Cardiac fibroblast (primary cell): ENCODE measurements around the gene RNF10.

Experiments
- DNase-seq, 2 donors: peaks; one replicate each; pipeline versions ENCODE4 v3.0.0 to v3.0.0-alpha.2; 2010; ENCODE audit warnings: low read depth in 2 of 2
- H3K4me3 ChIP-seq, 2 donors: replicated peaks in 1 of 2; 1 replicate in 1 of 2; 2 replicates in 1 of 2; pipeline ENCODE4 v1.5.1; 2011; ENCODE audit warnings: low read depth in 2 of 2, low read length in 2 of 2, mild to moderate bottlenecking in 2 of 2, moderate library complexity in 1 of 2
- CTCF ChIP-seq: IDR thresholded peaks from one replicate; pipeline ENCODE4 v1.5.1; 2011; ENCODE audit warnings: low read depth, mild to moderate bottlenecking, low read length, inconsistent platforms

The RNF10 gene

DNA sequence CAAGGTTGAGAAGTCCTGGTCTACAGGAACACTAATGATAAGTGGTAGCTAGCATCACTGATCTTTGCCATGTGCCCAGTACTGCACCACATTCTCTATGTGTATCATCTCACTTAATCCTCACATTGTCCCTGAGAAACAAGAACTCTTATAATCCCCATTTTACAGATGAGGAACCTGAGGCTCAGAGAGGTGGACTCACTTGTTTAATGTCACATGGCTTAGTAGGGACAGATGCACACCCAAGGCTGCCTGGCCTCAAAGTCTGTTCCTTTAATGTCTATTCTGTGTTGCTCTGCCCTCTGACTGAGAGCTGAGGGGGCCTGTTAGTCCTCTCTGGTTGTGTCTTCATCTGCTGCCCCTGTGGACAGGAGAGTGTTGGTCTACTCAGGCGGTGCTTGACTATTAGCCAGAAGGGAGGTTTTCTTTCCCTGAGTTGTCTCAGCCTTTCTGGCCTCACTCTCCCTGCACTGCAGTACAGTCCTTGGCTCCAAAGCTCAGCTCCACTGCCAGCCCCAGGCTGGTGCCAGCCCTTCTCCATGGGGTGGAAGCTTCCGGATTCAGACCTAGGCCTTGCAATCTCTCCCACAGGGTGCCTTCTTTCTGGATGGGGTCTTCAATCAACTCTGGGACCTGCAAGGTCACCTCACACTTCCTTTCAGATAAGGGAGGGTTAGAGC lies 43.2 kb upstream of the RNF10 start:
- no peak for DNase-seq
- TF ChIP-seq CTCF = no peak
- H3K4me3 ChIP-seq = no peak overlapping the region

DNA sequence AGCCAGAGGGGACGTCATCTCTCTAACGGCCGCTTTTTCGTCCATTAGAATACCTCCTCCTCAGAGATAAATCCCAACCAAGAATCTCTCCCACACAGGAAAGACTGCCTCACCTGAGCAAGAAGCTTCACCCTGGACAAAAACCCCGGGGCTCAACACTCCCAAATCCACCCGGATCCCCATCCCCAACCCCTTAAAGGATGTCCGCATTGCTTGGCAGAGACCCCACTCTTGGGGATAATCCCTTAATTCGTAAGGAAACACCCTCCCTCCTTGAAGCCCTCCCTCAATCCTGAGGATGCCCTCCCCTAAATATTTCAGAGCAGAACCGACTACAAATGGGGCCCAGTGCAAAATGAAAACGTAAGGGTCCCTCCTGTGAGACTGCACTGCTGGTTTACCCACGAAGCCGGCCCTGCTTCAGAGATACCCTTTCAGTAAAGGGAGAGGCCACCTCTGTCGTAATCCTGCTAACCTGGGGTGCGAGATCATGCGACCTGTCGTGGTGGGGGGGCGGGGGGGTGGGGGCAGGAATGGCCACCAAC lies 38.9 kb upstream of the RNF10 start:
- no peak for TF ChIP-seq CTCF
- DNase-seq = no peak
- H3K4me3 ChIP-seq = peak overlapping the region; percentile 66 to 94

- no peak for TF ChIP-seq CTCF
- DNase-seq = peak; percentile 97
- peak within 1 kb of the TSS; percentile 89 to 94 for H3K4me3 ChIP-seq
Measured at GRCh38 chr12:120495731-120496412, 38.3 kb upstream of the RNF10 start, which contains the start of gene DYNLL1. DYNLL1 (plus strand) TSS chr12:120496113; CDS start chr12:120496422, 309 bp downstream.

DNA sequence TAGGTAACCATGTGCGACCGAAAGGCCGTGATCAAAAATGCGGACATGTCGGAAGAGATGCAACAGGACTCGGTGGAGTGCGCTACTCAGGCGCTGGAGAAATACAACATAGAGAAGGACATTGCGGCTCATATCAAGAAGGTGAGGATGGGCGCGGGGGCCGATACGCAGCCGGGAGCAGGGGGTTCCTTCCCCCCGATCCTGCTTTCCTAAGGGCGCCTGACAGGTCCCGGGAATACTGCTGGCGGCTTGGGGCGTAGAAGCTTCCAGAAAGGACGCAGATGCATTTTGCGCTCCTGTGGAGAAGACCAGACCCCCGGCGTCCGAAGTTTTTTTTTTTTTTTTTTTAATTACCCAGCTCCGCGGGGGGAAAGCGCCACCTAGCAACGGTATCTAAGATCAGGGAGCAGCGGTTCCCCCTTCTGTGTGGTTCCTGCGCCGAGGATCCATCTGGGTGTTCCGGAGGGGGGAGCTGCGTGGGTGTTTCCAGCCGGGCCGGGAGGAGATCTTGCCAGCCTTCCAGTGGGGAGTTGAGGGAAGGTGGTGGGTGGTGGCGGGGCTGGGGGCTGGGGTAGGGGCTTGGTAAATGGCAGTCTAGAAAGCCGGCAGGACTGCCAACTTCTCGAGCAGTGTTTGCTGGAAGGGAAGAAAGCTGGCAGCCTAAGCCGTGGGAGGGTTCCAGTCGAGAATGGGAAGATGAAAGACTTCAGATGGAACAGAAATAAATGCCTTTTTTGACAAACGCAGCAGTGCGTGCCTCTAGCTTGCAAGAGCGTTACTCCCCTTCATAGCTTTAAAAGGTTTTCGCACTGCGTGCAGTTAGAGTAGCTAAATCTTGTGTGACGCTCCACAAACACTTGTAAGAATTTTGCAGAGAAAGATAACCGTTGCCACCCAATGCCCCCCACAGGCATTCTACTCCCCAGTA lies 37.5 kb upstream of the RNF10 start:
- TF ChIP-seq CTCF = no peak
- DNase-seq = peak; percentile 50 to 62
- peak overlapping the region; percentile 89 to 94 for H3K4me3 ChIP-seq

GRCh38 chr12:120497524-120498150 lies 36.5 kb upstream of the RNF10 start:
- H3K4me3 ChIP-seq = peak overlapping the region; percentile 89 to 94
- peak; percentile 35 to 38 for DNase-seq
- no peak for TF ChIP-seq CTCF
